SK-N-SH treated with all-trans-retinoic acid at 6 μM for 48 hours (cell line): ENCODE measurements around the gene RNASE1.

Experiments used
- ATAC-seq: fragments of 200-7000 bp; cut with Tn5 transposase; 3 replicates; pipeline ENCODE4 v1.9.1; 2020; ENCODE audit warnings: mild to moderate bottlenecking, moderate library complexity
- ARNTL ChIP-seq: fragments of 450-650 bp; formaldehyde crosslinking; IDR thresholded peaks from 2 replicates; pipeline ENCODE4 v1.5.0; 2020; ENCODE audit warnings: low read depth, mild to moderate bottlenecking, moderate library complexity, borderline replicate concordance
- BACH2 ChIP-seq: fragments of 250-450 bp; sonication (Bioruptor Pico); IDR thresholded peaks from 2 replicates; pipeline ENCODE4 v1.9.0; 2021; ENCODE audit warnings: mild to moderate bottlenecking, borderline replicate concordance
- CREB5 ChIP-seq: fragments of 250-450 bp; sonication (Bioruptor Pico); IDR thresholded peaks from 2 replicates; pipeline ENCODE4 v1.5.1; 2020; ENCODE audit warnings: low read depth, mild to moderate bottlenecking, moderate library complexity
- CSDC2 ChIP-seq: fragments of 250-450 bp; sonication (Bioruptor Pico); IDR thresholded peaks from 2 replicates; pipeline ENCODE4 v1.5.0; 2020; ENCODE audit warnings: mild to moderate bottlenecking, moderate library complexity
- CSRNP3 ChIP-seq: fragments of 250-450 bp; sonication (Bioruptor Pico); IDR thresholded peaks from 2 replicates; pipeline ENCODE4 v1.5.1; 2021; ENCODE audit warnings: mild to moderate bottlenecking, moderate library complexity
- ESRRG ChIP-seq: fragments of 250-450 bp; sonication (Bioruptor Pico); IDR thresholded peaks from 2 replicates; pipeline ENCODE4 v1.6.1; 2021; ENCODE audit warnings: mild to moderate bottlenecking
- GLIS3 ChIP-seq: fragments of 250-450 bp; sonication (Bioruptor Pico); IDR thresholded peaks from 2 replicates; pipeline ENCODE4 v1.5.0; 2020; ENCODE audit warnings: mild to moderate bottlenecking, moderate library complexity
- ISL1 ChIP-seq: fragments of 250-450 bp; sonication (Bioruptor Pico); IDR thresholded peaks from 2 replicates; pipeline ENCODE4 v2.1.2; 2022; ENCODE audit warnings: mild to moderate bottlenecking, moderate library complexity
- OSR1 ChIP-seq: fragments of 250-450 bp; sonication (Bioruptor Pico); IDR thresholded peaks from 2 replicates; pipeline ENCODE4 v1.8.0; 2022; ENCODE audit warnings: moderate library complexity, mild to moderate bottlenecking, inconsistent platforms
- PATZ1 ChIP-seq: fragments of 250-450 bp; sonication (Bioruptor Pico); IDR thresholded peaks from 2 replicates; pipeline ENCODE4 v1.8.0; 2020; ENCODE audit warnings: mild to moderate bottlenecking, moderate library complexity, borderline replicate concordance
- POU6F1 ChIP-seq: fragments of 250-450 bp; sonication (Bioruptor Pico); IDR thresholded peaks from 2 replicates; pipeline ENCODE4 v1.8.0; 2021; ENCODE audit warnings: low read depth, mild to moderate bottlenecking, moderate library complexity, borderline replicate concordance
- PPARA ChIP-seq: fragments of 250-450 bp; sonication (Bioruptor Pico); IDR thresholded peaks from 2 replicates; pipeline ENCODE4 v1.5.0; 2020; ENCODE audit warnings: mild to moderate bottlenecking, borderline replicate concordance
- RARB ChIP-seq: fragments of 250-450 bp; sonication (Bioruptor Pico); IDR thresholded peaks from 2 replicates; pipeline ENCODE4 v1.8.0; 2021; ENCODE audit warnings: mild to moderate bottlenecking, moderate library complexity
- SNAI2 ChIP-seq: fragments of 250-450 bp; sonication (Bioruptor Pico); IDR thresholded peaks from 2 replicates; pipeline ENCODE4 v1.5.0; 2020; ENCODE audit warnings: mild to moderate bottlenecking, moderate library complexity
- TOX ChIP-seq: fragments of 250-450 bp; sonication (Bioruptor Pico); IDR thresholded peaks from 2 replicates; pipeline ENCODE4 v1.8.0; 2021; ENCODE audit warnings: mild to moderate bottlenecking, moderate library complexity, borderline replicate concordance
- ZC3H10 ChIP-seq: fragments of 250-450 bp; sonication (Bioruptor Pico); IDR thresholded peaks from 2 replicates; pipeline ENCODE4 v1.5.1; 2021; ENCODE audit warnings: mild to moderate bottlenecking, moderate library complexity
- ZFP3 ChIP-seq: fragments of 250-450 bp; sonication (Bioruptor Pico); IDR thresholded peaks from 2 replicates; pipeline ENCODE4 v1.5.0; 2020; ENCODE audit warnings: mild to moderate bottlenecking, moderate library complexity
- ZFP30 ChIP-seq: fragments of 450-650 bp; formaldehyde crosslinking; IDR thresholded peaks from 2 replicates; pipeline ENCODE4 v1.5.0; 2022; ENCODE audit warnings: mild to moderate bottlenecking, moderate library complexity
- ZNF565 ChIP-seq: fragments of 450-650 bp; formaldehyde crosslinking; conservative IDR thresholded peaks from 2 replicates; pipeline ENCODE4 v1.5.0; 2020; ENCODE audit warnings: low read depth, mild to moderate bottlenecking, moderate library complexity

Gene RNASE1

GRCh38 chr14:20811986-20812975 lies 9.6 kb upstream of the RNASE1 start:
- TF ChIP-seq ISL1: no peak
- TF ChIP-seq OSR1 (CRISPR knock-in tag): no peak
- no peak for TF ChIP-seq GLIS3 (CRISPR knock-in tag)
- no peak for TF ChIP-seq CSDC2
- no peak for TF ChIP-seq RARB
- TF ChIP-seq ZFP3: no peak
- TF ChIP-seq POU6F1: no peak
- TF ChIP-seq SNAI2 (CRISPR knock-in tag): no peak
- no peak for TF ChIP-seq PPARA (CRISPR knock-in tag)
- TF ChIP-seq ZC3H10 (CRISPR knock-in tag): no peak
- TF ChIP-seq ARNTL (CRISPR knock-in tag): no peak
- no peak for TF ChIP-seq ESRRG (CRISPR knock-in tag)
- no peak for TF ChIP-seq TOX (CRISPR knock-in tag)
- no peak for ATAC-seq

- no peak for ATAC-seq
These were observed 7.3 kb upstream of the RNASE1 start for GRCh38 chr14:20809917-20810316.

GRCh38 chr14:20808162-20808483 lies 5.5 kb upstream of the RNASE1 start:
- TF ChIP-seq ISL1 (no peak), OSR1 (CRISPR knock-in tag) (no peak), BACH2 (CRISPR knock-in tag) (no peak), ZC3H10 (CRISPR knock-in tag) (no peak), CSDC2 (no peak), PPARA (CRISPR knock-in tag) (no peak), POU6F1 (no peak)
- ATAC-seq: no peak

More at GRCh38 chr14:20809917-20810316, 7.3 kb upstream of the RNASE1 start:
- no peak for TF ChIP-seq RARB
- no peak for TF ChIP-seq ZFP30 (CRISPR knock-in tag)
- TF ChIP-seq PATZ1 (CRISPR knock-in tag): no peak
- no peak for TF ChIP-seq ZFP3
- no peak for TF ChIP-seq CREB5 (CRISPR knock-in tag)
- TF ChIP-seq SNAI2 (CRISPR knock-in tag): no peak
- TF ChIP-seq CSRNP3: no peak
- TF ChIP-seq ZNF565: no peak
